K562 (cell line): ENCODE data around the gene ORAI3. TPM values are rescaled to one million over a fixed set of nuclear protein-coding genes. Genes with fewer than 3 reads are reported as not detected.

ENCODE experiments used
- ARID1B ChIP-seq: fragments of 450-650 bp; IDR thresholded peaks from 2 replicates; pipeline ENCODE4 v1.6.1; 2016; ENCODE audit warnings: antibody characterized with exemption, mild to moderate bottlenecking, inconsistent platforms
- BRD4 ChIP-seq: fragments of 200-600 bp; sonication (generic); IDR thresholded peaks from 2 replicates; pipeline ENCODE4 v1.6.1; 2017; ENCODE audit warnings: inconsistent platforms
- CHD4 ChIP-seq: fragments of 200-600 bp; sonication (generic); IDR thresholded peaks from 3 replicates; pipeline ENCODE4 v1.6.1; 2012; ENCODE audit warnings: low read depth, mild to moderate bottlenecking, mixed read lengths, low read length, inconsistent platforms; ENCODE audit not compliant: insufficient read depth, insufficient replicate concordance, poor library complexity, severe bottlenecking
- CREM ChIP-seq: IDR thresholded peaks from 2 replicates; pipeline ENCODE4 v1.6.1; 2014; ENCODE audit warnings: antibody characterized with exemption, low read depth
- E2F3 ChIP-seq: fragments of 250-450 bp; sonication (Bioruptor Pico); IDR thresholded peaks from 2 replicates; pipeline ENCODE4 v1.4.0; 2020; ENCODE audit warnings: mild to moderate bottlenecking
- E2F8 ChIP-seq: fragments of 450-650 bp; IDR thresholded peaks from 2 replicates; pipeline ENCODE4 v1.7.1; 2018; ENCODE audit warnings: mild to moderate bottlenecking, low read depth; ENCODE audit not compliant: partially characterized antibody
- ELF4 ChIP-seq: fragments of 450-650 bp; formaldehyde crosslinking; IDR thresholded peaks from 2 replicates; pipeline ENCODE4 v1.4.0; 2022; ENCODE audit warnings: missing genetic modification characterization
- EZH2 ChIP-seq: IDR thresholded peaks from 2 replicates; pipeline ENCODE4 v1.6.1; 2012; ENCODE audit warnings: low read depth, mild to moderate bottlenecking, inconsistent platforms, low read length, borderline replicate concordance
- FOXJ2 ChIP-seq: fragments of 200-800 bp; sonication (Bioruptor generic); IDR thresholded peaks from 2 replicates; pipeline ENCODE4 v1.6.1; 2016; ENCODE audit warnings: missing genetic modification characterization, missing compliant biosample characterization
- FOXP1 ChIP-seq: sonication (generic); formaldehyde crosslinking; IDR thresholded peaks from 2 replicates; pipeline ENCODE4 v1.8.0; 2022; ENCODE audit warnings: mild to moderate bottlenecking, missing genetic modification reagents
- HES1 ChIP-seq: fragments of 450-650 bp; IDR thresholded peaks from 2 replicates; pipeline ENCODE4 v1.6.1; 2016; ENCODE audit warnings: low read depth, mild to moderate bottlenecking, moderate library complexity
- KLF16 ChIP-seq: IDR thresholded peaks from 2 replicates; pipeline ENCODE4 v1.6.1; 2016; ENCODE audit warnings: antibody characterized with exemption
- LCOR ChIP-seq: sonication (generic); formaldehyde crosslinking; IDR thresholded peaks from 2 replicates; pipeline ENCODE4 v1.8.0; 2022; ENCODE audit warnings: mild to moderate bottlenecking, missing genetic modification reagents
- MEF2A ChIP-seq: IDR thresholded peaks from 2 replicates; pipeline ENCODE4 v1.6.1; 2011; ENCODE audit warnings: low read depth, mild to moderate bottlenecking, low read length, moderate library complexity; ENCODE audit not compliant: control insufficient read depth
- MYNN ChIP-seq, 2 experiments: sonication (generic); formaldehyde crosslinking in 1 of 2; IDR thresholded peaks; 2 replicates each; pipeline versions ENCODE4 v1.5.0 to v1.6.1; 2016 to 2020; ENCODE audit warnings: antibody characterized with exemption in 1 of 2, missing genetic modification reagents in 1 of 2
- RBM34 ChIP-seq: fragments of 200-400 bp; formaldehyde crosslinking; IDR thresholded peaks from 2 replicates; pipeline ENCODE4 v1.6.1; 2018; ENCODE audit warnings: low read length, borderline replicate concordance; ENCODE audit not compliant: insufficient read depth
- SMC3 ChIP-seq: conservative IDR thresholded peaks from 2 replicates; pipeline ENCODE4 v1.6.1; 2011; ENCODE audit warnings: low read depth, low read length, improper control_type of control experiment; ENCODE audit not compliant: insufficient read depth
- SNRNP70 ChIP-seq: fragments of 200-400 bp; formaldehyde crosslinking; optimal IDR thresholded peaks from 2 replicates; pipeline ENCODE3; 2017; ENCODE audit warnings: low read depth, low read length
- THRA ChIP-seq: fragments of 450-650 bp; IDR thresholded peaks from 2 replicates; pipeline ENCODE4 v1.6.1; 2017; ENCODE audit warnings: mild to moderate bottlenecking, moderate library complexity
- THRAP3 ChIP-seq: fragments of 450-650 bp; IDR thresholded peaks from 2 replicates; pipeline ENCODE4 v1.6.1; 2016; ENCODE audit warnings: mild to moderate bottlenecking, inconsistent platforms, borderline replicate concordance
- THRB ChIP-seq: fragments of 450-650 bp; formaldehyde crosslinking; conservative IDR thresholded peaks from 2 replicates; pipeline ENCODE4 v1.4.0; 2022; ENCODE audit warnings: mild to moderate bottlenecking, missing genetic modification characterization
- ZNF12 ChIP-seq: sonication (generic); formaldehyde crosslinking; IDR thresholded peaks from 2 replicates; pipeline ENCODE4 v1.4.0; 2020; ENCODE audit warnings: mild to moderate bottlenecking, missing genetic modification reagents
- ZNF77 ChIP-seq: fragments of 250-450 bp; sonication (Bioruptor Pico); IDR thresholded peaks from 2 replicates; pipeline ENCODE4 v1.5.0; 2020
- ZNF778 ChIP-seq: fragments of 450-650 bp; formaldehyde crosslinking; IDR thresholded peaks from 2 replicates; pipeline ENCODE4 v1.4.0; 2020; ENCODE audit warnings: mild to moderate bottlenecking, moderate library complexity
- polyA plus RNA-seq, 8 experiments: library from polyadenylated mRNA; depleted of rRNA in 4 of 8; stranded (reverse) in 5 of 8; unstranded in 3 of 8; fragments of >200 nt; fragmentation: Nextera tagmentation in 2 of 8; fragmentation: Illumina TruSeq in 1 of 8; extraction: Ambion mirVana in 2 of 8; extraction: Trizol in 1 of 8; gene quantifications; 2 replicates each; pipeline versions ENCODE4 v1.2.1 to v1.2.3, GENCODE V29; 2011 to 2014; ENCODE audit warnings: inconsistent platforms in 1 of 8, missing spikeins in 1 of 8
- total RNA-seq, 7 experiments: library from RNA; depleted of rRNA in 6 of 7; stranded (reverse); fragments of >200 nt in 6 of 7; fragmentation: Illumina TruSeq in 2 of 7; extraction: Trizol in 2 of 7; gene quantifications; 2 replicates each; pipeline versions ENCODE4 v1.2.1 to v1.2.3, GENCODE V29; 2011 to 2021; ENCODE audit warnings: low replicate concordance in 1 of 7
- TF ChIP-seq, protein P1 (sequence below): fragments of 250-450 bp; sonication (Bioruptor Pico); IDR thresholded peaks from 2 replicates; pipeline ENCODE4 v1.8.0; 2021; ENCODE audit warnings: moderate library complexity, mild to moderate bottlenecking, inconsistent platforms

Gene ORAI3
- total and polyA plus RNA-seq, 9 of the 15 experiments (the other 6 are each of a cell fraction or from before 2014, with no cell fraction given), result 4.9 to 23.3 (median 14.1) TPM

DNA sequence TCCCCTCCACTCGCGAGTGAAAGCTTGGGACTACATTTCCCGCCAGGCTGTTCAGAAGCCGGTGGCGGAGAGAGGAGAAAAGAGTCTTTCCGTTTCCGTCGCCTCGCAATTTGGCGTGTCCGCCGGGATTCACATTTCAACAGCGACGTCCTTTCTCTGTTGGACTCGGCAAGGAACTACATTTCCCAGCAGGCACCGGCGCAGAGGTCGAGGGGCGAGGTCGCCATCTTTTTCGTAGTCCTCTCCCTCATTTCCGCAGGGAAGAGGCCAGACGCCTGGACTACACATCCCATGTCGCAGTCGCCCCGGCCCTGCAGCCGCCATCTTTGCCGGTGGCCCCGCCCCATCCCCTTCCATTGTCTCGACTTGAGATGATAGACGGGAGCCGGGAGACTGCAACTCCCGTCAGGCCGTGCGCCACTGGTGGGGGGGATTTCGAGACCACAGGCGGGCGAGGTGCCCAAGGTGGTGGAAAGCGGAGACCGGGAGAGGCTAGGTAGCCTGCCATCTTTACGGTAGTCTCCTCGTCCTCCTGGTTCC, 26.4 kb upstream of the ORAI3 start (continued):
- TF ChIP-seq FOXP1 (CRISPR knock-in tag) (no peak), ZNF12 (CRISPR knock-in tag) (no peak), LCOR (0 out of 2 replicates have a peak, but pooled peaks have one; percentile 40), MYNN (IDR thresholded peaks at IDR 0.05) (no peak), MYNN (CRISPR knock-in tag; IDR thresholded peaks at IDR 0.05) (no peak), E2F3 (CRISPR knock-in tag) (no peak), CHD4 (no peak), EZH2 (no peak), MEF2A (no peak), THRB (CRISPR knock-in tag) (no peak), HES1 (no peak), RBM34 (no peak), THRA (no peak), CREM (peak; percentile 99), ARID1B (no peak), THRAP3 (no peak), ELF4 (peak; percentile 9; the same call in 1 of the 2 replicates), E2F8 (peak; percentile 89), ZNF778 (CRISPR knock-in tag) (no peak), FOXJ2 (tag) (peak; percentile 93), BRD4 (no peak), SMC3 (no peak), KLF16 (no peak), SNRNP70 (no peak), ZNF77 (CRISPR knock-in tag) (no peak)
- TF ChIP-seq, protein P1, sequence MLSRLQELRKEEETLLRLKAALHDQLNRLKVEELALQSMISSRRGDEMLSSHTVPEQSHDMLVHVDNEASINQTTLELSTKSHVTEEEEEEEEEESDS (CRISPR knock-in tag), result no peak
